ENCODE measurements around the gene ZNF283.

- TF ChIP-seq, protein P1, sequence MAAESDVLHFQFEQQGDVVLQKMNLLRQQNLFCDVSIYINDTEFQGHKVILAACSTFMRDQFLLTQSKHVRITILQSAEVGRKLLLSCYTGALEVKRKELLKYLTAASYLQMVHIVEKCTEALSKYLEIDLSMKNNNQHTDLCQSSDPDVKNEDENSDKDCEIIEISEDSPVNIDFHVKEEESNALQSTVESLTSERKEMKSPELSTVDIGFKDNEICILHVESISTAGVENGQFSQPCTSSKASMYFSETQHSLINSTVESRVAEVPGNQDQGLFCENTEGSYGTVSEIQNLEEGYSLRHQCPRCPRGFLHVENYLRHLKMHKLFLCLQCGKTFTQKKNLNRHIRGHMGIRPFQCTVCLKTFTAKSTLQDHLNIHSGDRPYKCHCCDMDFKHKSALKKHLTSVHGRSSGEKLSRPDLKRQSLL (tag by site-specific recombination; IDR thresholded peaks at IDR 0.05) = no peak
- TF ChIP-seq, protein P2, sequence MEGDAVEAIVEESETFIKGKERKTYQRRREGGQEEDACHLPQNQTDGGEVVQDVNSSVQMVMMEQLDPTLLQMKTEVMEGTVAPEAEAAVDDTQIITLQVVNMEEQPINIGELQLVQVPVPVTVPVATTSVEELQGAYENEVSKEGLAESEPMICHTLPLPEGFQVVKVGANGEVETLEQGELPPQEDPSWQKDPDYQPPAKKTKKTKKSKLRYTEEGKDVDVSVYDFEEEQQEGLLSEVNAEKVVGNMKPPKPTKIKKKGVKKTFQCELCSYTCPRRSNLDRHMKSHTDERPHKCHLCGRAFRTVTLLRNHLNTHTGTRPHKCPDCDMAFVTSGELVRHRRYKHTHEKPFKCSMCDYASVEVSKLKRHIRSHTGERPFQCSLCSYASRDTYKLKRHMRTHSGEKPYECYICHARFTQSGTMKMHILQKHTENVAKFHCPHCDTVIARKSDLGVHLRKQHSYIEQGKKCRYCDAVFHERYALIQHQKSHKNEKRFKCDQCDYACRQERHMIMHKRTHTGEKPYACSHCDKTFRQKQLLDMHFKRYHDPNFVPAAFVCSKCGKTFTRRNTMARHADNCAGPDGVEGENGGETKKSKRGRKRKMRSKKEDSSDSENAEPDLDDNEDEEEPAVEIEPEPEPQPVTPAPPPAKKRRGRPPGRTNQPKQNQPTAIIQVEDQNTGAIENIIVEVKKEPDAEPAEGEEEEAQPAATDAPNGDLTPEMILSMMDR (tag by site-specific recombination; IDR thresholded peaks at IDR 0.05) = no peak
- TF ChIP-seq, protein P3, sequence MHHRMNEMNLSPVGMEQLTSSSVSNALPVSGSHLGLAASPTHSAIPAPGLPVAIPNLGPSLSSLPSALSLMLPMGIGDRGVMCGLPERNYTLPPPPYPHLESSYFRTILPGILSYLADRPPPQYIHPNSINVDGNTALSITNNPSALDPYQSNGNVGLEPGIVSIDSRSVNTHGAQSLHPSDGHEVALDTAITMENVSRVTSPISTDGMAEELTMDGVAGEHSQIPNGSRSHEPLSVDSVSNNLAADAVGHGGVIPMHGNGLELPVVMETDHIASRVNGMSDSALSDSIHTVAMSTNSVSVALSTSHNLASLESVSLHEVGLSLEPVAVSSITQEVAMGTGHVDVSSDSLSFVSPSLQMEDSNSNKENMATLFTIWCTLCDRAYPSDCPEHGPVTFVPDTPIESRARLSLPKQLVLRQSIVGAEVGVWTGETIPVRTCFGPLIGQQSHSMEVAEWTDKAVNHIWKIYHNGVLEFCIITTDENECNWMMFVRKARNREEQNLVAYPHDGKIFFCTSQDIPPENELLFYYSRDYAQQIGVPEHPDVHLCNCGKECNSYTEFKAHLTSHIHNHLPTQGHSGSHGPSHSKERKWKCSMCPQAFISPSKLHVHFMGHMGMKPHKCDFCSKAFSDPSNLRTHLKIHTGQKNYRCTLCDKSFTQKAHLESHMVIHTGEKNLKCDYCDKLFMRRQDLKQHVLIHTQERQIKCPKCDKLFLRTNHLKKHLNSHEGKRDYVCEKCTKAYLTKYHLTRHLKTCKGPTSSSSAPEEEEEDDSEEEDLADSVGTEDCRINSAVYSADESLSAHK (tag by site-specific recombination; IDR thresholded peaks at IDR 0.05) = no peak
- TF ChIP-seq, protein P4, sequence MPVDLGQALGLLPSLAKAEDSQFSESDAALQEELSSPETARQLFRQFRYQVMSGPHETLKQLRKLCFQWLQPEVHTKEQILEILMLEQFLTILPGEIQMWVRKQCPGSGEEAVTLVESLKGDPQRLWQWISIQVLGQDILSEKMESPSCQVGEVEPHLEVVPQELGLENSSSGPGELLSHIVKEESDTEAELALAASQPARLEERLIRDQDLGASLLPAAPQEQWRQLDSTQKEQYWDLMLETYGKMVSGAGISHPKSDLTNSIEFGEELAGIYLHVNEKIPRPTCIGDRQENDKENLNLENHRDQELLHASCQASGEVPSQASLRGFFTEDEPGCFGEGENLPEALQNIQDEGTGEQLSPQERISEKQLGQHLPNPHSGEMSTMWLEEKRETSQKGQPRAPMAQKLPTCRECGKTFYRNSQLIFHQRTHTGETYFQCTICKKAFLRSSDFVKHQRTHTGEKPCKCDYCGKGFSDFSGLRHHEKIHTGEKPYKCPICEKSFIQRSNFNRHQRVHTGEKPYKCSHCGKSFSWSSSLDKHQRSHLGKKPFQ (tag by site-specific recombination; IDR thresholded peaks at IDR 0.05) = no peak
- TF ChIP-seq ZNF274 (IDR thresholded peaks at IDR 0.05; ENCODE audit: low read length) = no peak
- no peak for TF ChIP-seq ZNF274 (tag by site-specific recombination; IDR thresholded peaks at IDR 0.05; ENCODE audit: borderline replicate concordance)
- TF ChIP-seq, protein P5, sequence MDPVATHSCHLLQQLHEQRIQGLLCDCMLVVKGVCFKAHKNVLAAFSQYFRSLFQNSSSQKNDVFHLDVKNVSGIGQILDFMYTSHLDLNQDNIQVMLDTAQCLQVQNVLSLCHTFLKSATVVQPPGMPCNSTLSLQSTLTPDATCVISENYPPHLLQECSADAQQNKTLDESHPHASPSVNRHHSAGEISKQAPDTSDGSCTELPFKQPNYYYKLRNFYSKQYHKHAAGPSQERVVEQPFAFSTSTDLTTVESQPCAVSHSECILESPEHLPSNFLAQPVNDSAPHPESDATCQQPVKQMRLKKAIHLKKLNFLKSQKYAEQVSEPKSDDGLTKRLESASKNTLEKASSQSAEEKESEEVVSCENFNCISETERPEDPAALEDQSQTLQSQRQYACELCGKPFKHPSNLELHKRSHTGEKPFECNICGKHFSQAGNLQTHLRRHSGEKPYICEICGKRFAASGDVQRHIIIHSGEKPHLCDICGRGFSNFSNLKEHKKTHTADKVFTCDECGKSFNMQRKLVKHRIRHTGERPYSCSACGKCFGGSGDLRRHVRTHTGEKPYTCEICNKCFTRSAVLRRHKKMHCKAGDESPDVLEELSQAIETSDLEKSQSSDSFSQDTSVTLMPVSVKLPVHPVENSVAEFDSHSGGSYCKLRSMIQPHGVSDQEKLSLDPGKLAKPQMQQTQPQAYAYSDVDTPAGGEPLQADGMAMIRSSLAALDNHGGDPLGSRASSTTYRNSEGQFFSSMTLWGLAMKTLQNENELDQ (tag by site-specific recombination; IDR thresholded peaks at IDR 0.05; ENCODE audit: low read depth) = no peak
- TF ChIP-seq, protein P6, sequence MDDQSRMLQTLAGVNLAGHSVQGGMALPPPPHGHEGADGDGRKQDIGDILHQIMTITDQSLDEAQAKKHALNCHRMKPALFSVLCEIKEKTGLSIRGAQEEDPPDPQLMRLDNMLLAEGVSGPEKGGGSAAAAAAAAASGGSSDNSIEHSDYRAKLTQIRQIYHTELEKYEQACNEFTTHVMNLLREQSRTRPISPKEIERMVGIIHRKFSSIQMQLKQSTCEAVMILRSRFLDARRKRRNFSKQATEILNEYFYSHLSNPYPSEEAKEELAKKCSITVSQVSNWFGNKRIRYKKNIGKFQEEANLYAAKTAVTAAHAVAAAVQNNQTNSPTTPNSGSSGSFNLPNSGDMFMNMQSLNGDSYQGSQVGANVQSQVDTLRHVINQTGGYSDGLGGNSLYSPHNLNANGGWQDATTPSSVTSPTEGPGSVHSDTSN (CRISPR knock-in tag; IDR thresholded peaks at IDR 0.05) = no peak
- no peak for TF ChIP-seq ZNF513 (tag by site-specific recombination; IDR thresholded peaks at IDR 0.05)
- TF ChIP-seq INSM2 (tag by site-specific recombination; IDR thresholded peaks at IDR 0.05) = no peak
- no peak for TF ChIP-seq ZNF214 (tag by site-specific recombination; IDR thresholded peaks at IDR 0.05; ENCODE audit: borderline replicate concordance)
Measured at GRCh38 chr19:43807651-43808050, 19.5 kb upstream of the ZNF283 start.

Measured in HEK293 (cell line).